HG03064 (cell line): ENCODE data around the gene PRR19.

Experiments
- ATAC-seq: cut with Tn5 transposase; IDR thresholded peaks from one replicate; pipeline ENCODE4 v1.9.1; 2021; ENCODE audit warnings: low read depth; ENCODE audit not compliant: unreplicated experiment

PRR19 gene

DNA sequence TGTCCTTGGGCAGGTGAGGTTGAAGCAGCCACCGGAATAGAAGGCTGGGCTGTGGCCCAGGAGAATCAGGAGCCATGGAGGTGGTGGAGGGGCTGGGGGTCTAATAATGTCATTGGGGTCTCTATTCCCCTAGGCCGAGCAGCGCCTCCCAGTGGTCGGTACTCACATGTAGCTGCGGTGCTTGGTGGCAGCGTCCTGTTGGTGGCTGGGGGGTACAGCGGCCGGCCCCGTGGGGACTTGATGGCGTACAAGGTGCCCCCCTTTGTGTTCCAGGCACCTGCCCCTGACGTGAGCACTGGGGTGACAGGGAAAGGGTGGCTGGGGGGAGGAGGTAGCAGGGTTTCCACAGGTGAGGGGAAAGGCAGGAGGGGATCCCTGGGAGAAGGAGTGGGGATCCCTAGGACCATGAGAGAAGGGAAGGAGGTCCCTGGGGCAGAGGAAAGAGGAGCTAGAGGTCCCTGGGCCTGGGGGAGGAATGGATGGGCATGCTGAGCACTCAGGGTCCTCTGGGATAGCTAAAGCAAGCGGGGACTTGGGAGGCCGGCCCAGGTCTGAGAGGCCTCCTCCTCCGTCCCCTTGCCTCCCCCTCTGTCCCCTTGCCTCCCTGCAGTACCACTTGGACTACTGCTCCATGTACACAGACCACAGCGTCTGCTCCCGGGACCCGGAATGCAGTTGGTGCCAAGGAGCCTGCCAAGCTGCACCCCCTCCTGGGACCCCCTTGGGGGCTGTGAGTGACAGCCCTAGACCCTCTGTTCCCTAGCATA, 41.6 kb downstream of the PRR19 start:
- ATAC-seq, result no peak

DNA sequence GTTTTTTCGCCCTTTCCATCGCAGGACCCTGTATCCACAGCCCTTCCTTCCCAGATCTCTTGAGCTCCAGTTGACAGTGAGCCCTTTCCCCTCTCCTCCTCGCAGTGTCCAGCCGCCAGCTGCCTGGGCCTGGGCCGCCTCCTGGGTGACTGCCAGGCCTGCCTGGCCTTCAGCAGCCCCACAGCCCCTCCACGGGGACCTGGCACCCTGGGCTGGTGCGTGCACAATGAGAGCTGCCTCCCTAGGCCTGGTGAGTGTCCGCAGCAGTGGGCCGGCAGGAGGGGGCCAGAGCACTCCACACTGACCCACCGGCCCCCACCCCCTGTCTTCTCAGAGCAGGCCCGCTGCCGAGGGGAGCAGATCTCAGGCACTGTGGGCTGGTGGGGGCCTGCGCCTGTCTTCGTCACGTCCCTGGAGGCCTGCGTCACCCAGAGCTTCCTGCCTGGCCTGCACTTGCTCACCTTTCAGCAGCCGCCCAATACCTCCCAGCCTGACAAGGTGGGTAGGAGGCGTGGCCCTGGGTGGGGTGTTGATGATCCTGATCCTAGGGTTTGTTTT, 42.5 kb downstream of the PRR19 start:
- ATAC-seq, result no peak

DNA sequence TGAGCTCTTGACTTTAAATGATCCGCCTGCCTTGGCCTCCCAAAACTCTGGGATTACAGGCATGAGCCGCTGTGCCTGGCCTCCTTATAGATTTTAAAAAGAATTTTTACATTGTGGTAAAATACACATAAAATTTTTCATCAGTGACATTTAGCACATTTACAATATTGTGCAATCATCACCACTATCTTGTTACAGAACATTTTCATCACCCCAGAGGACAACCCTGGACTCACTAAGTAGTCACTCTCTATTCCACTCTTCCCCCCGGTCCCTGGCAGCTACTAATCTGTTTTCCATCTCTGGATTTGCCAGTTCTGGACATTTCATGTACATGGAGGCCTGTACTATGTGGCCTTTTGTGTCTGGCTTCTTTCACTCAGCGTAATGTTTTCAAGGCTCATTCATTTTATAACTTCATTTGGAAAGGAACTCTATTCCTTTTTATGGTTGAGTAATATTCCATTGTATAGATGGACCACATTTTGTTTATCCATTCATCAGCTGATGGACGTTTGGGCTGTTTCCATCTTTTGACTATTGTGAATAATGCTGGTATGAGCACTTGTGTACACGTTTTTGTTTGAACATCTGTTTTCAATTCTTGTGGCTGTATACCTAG, 43.4 kb downstream of the PRR19 start:
- no peak for ATAC-seq

DNA sequence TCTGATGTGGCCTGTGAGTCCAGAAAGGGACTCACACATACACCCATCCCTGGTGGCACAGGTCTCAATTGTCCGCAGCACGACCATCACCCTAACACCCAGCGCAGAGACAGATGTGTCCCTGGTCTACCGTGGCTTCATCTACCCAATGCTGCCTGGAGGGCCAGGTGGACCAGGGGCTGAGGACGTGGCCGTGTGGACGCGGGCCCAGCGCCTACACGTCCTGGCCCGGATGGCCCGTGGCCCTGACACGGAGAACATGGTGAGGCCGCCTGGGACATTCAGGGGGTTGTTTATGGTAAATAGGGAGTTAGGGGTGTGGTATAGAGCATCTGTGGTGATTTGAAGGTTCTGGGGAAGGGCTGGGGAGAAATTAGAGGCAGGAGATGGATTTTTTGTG, 46.3 kb downstream of the PRR19 start:
- no peak for ATAC-seq

DNA sequence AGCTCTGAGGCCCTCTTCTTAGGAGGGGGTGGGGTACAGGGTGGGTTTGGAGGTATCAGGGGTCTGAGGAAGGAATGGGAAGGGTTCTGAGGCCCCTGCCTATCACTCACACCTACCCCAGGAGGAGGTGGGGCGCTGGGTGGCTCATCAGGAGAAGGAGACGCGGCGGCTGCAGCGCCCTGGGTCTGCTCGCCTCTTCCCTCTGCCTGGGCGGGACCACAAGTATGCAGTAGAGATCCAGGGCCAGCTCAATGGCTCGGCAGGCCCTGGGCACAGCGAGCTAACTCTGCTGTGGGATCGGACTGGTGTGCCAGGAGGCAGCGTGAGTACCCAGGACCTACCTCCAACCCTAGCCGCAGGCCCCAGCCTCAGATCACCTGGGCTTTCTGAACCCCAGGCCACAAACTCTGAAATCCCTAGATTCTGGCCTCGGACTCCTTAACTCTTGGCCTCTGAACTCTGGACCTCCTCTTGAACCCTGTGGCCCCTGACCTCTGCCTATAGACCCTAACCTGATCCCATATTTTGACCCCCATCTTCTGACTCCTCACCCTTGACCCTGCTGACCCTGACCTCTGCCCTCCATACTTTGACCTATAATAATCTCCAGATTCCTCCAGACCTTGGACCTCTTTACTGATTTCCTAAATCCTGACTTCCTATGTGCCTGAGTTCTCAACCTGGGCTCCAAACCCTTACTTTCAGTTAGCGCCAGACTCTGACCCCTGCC, 47.6 kb downstream of the PRR19 start:
- no peak for ATAC-seq

DNA sequence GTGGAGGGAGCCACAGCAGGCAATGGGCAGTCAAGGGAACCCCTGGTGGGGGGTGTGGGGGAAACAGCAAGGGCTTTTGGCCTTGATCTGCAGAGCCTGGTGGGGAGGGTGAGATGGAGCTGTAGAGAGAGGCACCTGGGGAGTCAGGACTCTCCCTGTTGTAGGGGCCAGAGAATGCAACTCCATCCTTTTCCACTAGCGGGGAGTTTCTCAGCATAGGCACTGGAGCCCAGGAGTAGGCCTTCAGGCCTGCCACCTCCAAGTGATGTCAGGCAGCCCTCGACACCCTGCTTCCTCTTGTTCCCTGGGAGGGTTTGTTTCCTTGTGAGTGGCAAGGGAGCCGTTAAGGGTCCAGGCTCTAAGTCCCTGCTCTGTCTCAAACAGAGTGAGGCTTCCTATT, 48.5 kb downstream of the PRR19 start:
- no peak for ATAC-seq

DNA sequence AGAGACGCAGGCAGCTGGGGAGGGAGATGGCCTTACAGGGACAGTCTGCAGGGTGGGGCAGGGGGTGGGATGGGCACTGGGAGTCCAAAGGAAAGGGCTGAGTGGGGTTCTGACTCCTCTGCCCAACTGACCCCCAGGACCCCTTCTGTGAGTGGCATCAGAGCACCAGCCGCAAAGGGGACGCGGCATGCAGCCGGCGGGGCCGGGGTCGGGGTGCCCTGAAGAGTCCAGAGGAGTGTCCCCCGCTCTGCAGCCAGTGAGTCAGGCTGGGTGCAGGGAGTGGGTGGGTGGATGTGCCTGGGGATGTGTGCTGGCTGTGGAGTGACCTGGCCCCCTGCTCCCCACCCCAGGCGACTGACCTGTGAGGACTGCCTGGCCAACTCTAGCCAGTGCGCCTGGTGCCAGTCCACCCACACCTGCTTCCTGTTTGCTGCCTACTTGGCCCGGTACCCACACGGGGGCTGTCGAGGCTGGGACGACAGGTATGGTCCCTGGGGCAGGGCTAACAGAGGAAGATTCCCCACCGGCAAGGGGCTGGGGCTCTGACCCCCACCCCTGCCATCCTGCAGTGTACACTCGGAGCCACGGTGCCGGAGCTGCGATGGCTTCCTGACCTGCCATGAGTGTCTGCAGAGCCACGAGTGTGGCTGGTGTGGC, 49.3 kb downstream of the PRR19 start:
- ATAC-seq, result no peak

DNA sequence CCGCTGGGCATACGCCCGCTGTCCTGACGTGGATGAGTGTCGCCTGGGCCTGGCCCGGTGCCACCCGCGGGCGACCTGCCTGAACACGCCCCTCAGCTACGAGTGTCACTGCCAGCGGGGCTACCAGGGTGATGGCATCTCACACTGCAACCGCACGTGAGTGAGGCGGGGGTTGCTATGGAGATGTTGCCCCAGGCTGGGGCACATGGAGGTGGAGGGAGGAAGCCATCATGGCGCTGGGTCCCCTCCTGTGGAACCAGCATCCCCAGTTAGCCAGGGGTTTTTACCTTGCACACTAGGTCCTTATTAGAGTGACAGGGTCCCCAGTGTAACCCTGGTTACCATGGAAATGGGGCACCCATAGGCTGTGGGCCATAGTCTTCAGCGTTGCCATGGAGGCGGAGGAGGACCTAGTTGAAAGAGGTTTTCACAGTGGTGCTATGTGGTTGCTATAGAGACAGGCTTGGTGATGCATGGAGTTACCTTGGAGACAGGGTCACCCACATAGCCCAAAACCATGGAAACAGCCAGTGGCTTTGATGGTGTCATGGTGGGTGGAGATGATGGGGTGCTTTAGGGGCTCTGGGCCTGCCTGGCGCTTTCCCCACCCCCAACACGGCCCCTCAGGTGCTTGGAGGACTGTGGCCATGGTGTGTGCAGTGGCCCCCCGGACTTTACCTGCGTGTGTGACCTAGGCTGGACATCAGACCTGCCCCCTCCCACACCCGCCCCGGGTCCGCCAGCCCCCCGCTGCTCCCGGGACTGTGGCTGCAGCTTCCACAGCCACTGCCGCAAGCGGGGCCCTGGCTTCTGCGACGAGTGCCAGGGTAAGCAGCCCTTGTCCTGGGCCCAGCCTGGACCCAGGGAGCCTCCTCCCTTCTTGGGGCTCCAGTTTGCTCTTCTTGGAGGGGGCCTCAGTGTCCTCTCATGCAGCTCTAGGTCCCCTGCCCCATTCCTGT, 50.6 kb downstream of the PRR19 start:
- ATAC-seq, result no peak

DNA sequence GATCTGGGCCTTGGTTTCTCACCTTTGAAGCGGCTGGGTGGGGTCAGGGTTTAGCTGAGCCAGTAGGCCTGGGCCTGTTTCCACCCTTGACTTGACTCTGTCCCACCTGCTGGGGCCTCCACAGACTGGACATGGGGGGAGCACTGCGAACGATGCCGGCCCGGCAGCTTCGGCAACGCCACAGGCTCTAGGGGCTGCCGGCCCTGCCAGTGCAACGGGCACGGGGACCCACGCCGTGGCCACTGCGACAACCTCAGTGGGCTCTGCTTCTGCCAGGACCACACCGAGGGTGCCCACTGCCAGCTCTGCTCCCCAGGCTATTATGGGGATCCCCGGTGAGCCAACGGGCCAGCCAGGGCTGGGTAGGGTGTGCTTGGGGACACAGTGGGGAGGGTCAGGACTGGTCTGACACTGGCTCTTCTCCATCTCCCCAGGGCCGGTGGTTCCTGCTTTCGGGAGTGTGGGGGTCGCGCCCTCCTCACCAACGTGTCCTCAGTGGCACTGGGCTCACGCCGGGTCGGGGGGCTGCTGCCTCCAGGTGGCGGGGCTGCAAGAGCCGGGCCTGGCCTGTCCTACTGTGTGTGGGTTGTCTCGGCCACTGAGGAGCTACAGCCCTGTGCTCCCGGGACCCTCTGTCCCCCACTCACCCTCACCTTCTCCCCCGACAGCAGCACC, 51.5 kb downstream of the PRR19 start:
- ATAC-seq, result no peak

DNA sequence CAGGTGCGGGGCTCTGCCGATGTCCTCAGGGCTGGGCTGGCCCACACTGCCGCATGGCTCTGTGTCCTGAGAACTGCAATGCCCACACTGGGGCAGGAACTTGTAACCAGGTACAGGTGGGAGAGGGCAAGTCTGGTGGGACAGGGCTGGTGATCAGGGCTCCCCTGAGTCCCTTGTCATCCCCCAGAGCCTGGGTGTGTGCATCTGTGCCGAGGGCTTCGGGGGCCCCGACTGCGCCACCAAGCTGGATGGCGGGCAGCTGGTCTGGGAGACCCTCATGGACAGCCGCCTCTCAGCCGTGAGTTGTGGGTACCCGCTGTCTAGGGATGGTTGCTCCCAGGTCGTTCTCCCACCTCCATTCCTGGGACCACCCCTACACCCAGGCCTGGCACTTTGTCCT, 54.0 kb downstream of the PRR19 start:
- no peak for ATAC-seq

DNA sequence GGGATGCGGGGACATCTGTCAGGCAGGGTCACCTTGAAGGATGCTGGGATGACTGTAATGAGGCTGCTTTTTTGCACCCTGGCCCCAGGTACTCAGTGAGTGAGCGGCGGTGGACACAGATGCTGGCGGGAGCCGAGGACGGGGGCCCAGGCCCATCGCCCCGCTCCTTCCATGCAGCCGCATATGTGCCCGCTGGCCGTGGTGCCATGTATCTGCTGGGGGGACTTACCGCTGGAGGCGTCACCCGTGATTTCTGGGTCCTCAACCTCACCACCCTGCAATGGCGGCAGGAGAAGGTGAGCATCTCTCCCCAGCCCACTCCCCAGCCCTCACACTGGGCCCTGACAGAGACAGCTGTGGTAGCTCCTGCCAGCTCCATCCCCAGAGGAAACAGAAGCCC, 54.8 kb downstream of the PRR19 start:
- ATAC-seq, result no peak

DNA sequence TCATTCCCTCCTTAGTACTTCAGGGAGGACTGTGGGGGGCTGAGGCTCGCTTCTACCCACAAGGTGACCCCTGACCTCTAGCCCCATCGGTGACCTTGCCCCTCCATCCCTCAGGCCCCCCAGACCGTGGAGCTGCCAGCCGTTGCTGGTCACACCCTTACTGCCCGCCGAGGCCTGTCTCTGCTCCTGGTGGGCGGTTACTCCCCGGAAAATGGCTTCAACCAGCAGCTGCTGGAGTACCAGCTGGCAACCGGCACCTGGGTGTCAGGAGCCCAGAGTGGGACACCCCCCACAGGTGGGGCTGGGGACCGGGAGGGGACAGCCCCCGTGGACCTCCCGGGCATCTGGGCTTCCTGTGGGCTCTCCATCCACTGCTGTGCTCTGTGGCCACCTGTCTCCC, 55.4 kb downstream of the PRR19 start:
- ATAC-seq, result no peak
